Stimulated activated CD4-positive, alpha-beta T cell treated with anti-CD3 and anti-CD28 coated beads, Interleukin-4, amount 100 ng/mL, for 48 hours (primary cell): ENCODE data around the gene OSBPL8.
A peak's percentile ranks its signal among the peaks of the same experiment; 100 is the strongest.
"Not testable (repeated sequence)": the region's sequence is repeated elsewhere in the genome, so short reads cannot be mapped to it uniquely, and the experiment has no call there.

Experiments
- DNase-seq, 2 donors: peaks; one replicate each; pipeline ENCODE4 v3.0.0-alpha.2; 2020; ENCODE audit warnings: low read depth in 2 of 2

The OSBPL8 gene

DNA sequence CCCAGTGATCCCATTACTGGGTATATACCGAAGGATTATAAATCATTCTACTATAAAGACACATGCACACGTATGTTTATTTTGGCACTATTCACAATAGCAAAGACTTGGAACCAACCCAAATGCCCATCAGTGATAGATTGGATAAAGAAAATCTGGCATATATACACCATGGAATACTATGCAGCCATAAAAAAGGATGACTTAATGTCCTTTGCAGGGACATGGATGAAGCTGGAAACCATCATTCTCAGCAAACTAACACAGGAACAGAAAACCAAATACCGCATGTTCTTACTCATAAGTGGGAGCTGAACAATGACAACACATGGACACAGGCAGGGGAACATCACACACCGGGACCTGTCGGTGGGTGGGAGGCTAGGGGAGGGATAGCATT, 195.4 kb downstream of the OSBPL8 start:
- not testable (repeated sequence) for DNase-seq

DNA sequence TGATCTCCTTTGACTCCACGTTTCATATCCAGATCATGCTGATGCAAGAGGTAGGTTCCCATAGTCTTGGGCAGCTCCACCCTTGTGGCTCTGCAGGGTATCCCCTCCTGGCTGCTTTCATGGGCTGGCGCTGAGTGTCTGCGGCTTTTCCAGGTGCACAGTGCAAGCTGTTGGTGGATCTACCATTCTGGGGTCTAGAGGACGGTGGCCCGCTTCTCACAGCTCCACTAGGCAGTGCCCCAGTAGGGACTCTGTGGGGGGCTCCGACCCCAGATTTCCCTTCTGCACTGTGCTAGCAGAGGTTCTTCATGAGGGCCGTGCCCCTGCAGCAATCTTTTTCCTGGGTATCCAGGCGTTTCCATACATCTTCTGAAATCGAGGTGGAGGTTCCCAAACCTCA, 199.3 kb downstream of the OSBPL8 start:
- DNase-seq, result no peak

GRCh38 chr12:76356071-76356470, 203.5 kb downstream of the OSBPL8 start:
- DNase-seq, result no peak

DNA sequence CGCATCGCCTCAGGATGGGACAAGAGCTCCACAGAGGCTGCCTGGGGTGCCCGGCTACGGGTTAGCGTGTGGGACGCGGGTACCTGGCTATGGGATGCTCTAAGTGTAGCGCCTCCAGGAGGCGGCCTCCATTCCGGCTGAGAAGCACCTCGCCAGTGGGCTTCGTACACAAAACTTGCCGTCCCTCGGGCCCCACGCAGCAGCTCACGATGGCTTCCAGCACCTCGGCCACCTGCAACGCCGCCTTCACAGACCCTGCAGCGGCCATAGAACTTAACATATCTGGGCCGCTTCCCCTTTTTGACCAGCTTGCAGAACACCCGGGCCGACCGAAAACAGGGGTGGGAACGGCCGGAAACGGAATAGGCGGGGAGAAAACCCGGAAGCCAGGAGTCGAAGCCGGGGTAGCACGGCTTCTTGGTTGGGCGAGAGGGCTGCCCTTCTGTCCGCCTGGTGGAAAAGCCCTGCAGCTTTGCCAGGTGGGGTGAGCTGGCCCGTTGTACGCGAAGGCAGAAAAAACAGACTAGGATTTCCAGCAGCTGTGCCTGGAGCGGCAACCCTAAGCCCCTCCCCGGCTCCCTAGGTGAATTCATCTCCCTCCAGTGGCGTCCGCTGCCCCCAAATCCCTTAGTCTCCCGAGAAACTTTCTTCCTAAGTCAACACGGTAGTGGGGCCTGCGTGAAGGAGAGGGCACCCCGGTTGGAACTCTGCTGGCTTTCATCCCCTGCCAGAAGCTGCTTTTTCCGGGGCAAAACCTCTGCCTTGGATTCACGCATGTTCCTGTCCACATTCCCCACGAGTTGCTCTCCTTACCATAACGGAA, 211.3 kb downstream of the OSBPL8 start, which contains the start of gene BBS10:
Gene BBS10 (minus strand): TSS at position 337 of the 823 bp plus-strand sequence. CDS start 57 bp downstream, at position 280.
- DNase-seq, result peak; percentile 80 to 85

- peak in 1 of 2 donors; percentile 26 for DNase-seq
Measured at GRCh38 chr12:76346798-76347420, 212.7 kb downstream of the OSBPL8 start.

DNA sequence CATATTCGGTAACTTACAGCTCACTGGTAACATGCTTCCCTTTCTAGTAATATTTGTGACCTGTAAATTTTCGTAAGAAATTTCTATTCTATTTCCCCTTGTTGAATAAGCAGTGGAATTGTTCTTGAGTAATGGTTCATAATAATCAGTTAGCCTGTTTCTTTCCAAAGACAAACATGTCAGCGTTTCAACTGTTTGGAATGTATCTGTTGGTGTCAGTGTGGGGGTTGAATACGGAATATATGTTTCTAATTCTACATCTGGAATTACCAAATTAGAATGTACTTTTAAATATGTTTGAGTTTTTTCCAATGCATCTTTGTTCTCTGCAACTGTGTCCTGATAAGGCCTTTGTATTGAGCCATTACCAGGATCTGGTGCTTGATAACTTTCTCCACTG, 213.3 kb downstream of the OSBPL8 start:
- DNase-seq, result no peak

DNA sequence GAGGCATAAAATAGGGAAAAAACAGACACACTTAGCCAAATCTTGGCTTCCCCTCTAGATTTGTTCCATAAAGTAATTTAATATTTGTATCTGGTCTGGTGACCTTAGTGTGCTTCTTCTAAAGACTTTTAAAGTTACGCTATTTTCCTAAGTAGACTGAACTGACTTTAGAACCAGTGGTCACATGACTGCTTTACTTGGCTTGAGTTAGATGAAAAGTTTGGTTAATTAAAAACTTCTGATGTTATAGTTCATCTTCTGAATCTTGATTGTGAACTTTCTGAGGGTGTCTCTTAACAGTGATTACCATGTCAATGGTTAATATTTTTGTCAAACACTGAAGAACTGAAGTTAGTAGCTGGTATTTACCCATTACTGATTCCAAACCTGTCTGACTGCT, 214.0 kb downstream of the OSBPL8 start:
- no peak for DNase-seq

GRCh38 chr12:76341436-76342030, 218.0 kb downstream of the OSBPL8 start:
- peak in 1 of 2 donors; percentile 5 for DNase-seq

DNA sequence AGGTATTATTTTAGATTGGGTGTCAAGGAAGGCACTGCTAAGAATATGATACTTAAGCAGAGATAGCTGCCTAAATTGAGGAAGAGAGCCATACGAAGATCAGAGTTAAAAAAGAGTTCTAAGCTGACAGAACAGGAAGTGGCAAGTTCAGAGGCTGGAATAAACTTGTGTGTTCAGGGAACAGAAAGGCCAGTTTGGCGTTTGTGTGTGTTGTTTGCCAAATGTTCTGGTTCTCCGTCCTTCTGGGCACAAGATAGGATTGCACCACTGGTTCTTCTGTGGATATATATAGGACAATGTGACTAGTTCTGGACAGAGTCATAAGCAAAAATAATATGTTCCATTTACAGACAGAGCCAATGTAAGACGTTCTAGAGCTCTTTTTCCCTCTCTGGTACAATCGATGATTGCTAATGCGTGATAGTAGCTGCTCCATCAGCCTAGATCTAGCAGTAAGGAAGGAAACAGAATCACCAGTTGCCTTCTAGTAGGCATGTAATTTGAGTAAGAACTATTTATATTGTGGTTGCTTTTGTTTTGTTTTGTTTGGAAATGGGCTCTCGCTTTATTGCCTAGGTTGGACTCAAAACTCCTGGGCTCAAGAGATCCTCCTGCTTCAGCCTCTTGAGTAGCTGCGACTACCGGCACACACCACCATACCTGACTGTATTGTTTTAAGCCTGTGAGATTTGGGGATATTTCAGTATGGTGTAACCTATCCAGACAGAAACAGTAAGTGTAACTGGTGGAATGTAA, 218.7 kb downstream of the OSBPL8 start:
- DNase-seq, result no peak

- DNase-seq, result no peak
Measured at GRCh38 chr12:76337583-76337982, 222.0 kb downstream of the OSBPL8 start.

- no peak for DNase-seq
Measured at GRCh38 chr12:76332606-76333005, 227.0 kb downstream of the OSBPL8 start.

GRCh38 chr12:76329606-76330005, 230.0 kb downstream of the OSBPL8 start:
- DNase-seq, result no peak

DNA sequence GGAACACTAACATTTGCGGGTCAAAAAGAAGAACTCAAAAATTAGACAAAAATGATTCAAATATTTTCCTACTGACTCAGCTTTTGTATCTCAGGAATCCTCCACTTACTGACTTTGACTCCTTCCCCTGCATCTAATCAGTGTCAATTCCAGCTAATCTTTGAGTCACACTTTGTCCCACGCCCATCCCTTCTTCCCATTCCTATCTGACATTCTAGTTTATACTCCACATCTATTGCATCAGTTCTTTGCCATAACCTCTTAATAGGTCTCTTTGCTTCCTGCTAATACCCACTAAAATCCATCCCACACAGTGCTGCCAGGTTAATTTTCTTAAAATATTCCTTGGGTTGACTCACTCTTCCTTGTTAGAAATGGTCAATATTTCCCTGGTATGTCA, 230.4 kb downstream of the OSBPL8 start:
- DNase-seq, result no peak

DNA sequence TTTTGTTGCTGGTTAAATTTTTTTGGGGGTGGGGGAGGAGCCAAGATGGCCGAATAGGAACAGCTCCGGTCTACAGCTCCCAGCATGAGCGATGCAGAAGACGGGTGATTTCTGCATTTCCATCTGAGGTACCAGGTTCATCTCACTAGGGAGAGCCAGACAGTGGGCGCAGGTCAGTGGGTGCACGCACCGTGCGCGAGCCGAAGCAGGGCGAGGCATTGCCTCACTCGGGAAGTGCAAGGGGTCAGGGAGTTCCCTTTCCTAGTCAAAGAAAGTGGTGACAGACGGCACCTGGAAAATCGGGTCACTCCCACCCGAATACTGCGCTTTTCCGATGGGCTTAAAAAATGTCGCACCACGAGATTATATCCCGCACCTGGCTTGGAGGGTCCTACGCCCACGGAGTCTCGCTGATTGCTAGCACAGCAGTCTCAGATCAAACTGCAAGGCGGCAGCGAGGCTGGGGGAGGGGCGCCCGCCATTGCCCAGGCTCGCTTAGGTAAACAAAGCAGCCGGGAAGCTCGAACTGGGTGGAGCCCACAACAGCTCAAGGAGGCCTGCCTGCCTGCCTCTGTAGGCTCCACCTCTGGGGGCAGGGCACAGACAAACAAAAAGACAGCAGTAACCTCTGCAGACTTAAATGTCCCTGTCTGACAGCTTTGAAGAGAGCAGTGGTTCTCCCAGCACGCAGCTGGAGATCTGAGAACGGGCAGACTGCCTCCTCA, 239.8 kb downstream of the OSBPL8 start:
- not testable (repeated sequence) for DNase-seq

- DNase-seq, result no peak
Measured at GRCh38 chr12:76318773-76319594, 240.6 kb downstream of the OSBPL8 start.

- no peak for DNase-seq
Measured at GRCh38 chr12:76317976-76318375, 241.6 kb downstream of the OSBPL8 start.

- DNase-seq, result no peak
Measured at GRCh38 chr12:76316468-76316867, 243.1 kb downstream of the OSBPL8 start.

- DNase-seq, result no peak
Measured at GRCh38 chr12:76313299-76313698, 246.3 kb downstream of the OSBPL8 start.

DNA sequence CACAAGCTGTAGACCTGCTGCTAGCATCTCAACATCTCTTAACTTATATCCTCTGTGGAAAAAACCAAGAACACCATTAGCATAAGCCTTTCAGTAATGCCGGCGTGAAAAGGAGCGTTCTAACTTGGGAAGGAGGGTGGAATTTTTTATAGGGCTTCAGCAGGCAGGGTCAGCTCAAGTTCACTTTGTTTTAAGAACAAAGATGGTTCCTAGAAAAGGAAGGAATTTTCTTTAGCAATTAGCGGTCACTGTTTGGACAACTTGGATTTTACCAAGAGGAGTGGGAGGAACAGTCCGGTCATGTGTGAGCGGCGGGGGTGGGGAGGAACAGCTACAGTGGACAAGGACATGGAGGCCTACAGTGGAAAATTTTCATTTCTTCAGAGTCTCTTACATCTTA, 247.3 kb downstream of the OSBPL8 start:
- DNase-seq, result no peak

GRCh38 chr12:76311796-76312195, 247.8 kb downstream of the OSBPL8 start:
- DNase-seq, result no peak
